Skeletal muscle satellite cell (primary cell): ENCODE data around the gene TP53BP1.
"Not testable (repeated sequence)": the region's sequence is repeated elsewhere in the genome, so short reads cannot be mapped to it uniquely, and the experiment has no call there.

ENCODE experiments used
- H3K27me3 ChIP-seq: 2 replicates; pipeline ENCODE4 v1.7.0; 2013; ENCODE audit warnings: low read length; ENCODE audit not compliant: control insufficient read depth, insufficient read depth
- H3K36me3 ChIP-seq: 2 replicates; pipeline ENCODE4 v1.7.0; 2013; ENCODE audit warnings: mild to moderate bottlenecking, control low read depth, low read length; ENCODE audit not compliant: insufficient read depth
- H3K4me1 ChIP-seq: 2 replicates; pipeline ENCODE4 v1.7.0; 2013; ENCODE audit warnings: low read length; ENCODE audit not compliant: control insufficient read depth, insufficient read depth
- H3K4me2 ChIP-seq: 2 replicates; pipeline ENCODE4 v1.7.0; 2013; ENCODE audit warnings: mild to moderate bottlenecking, low read length
- H3K4me3 ChIP-seq: 2 replicates; pipeline ENCODE4 v1.7.0; 2013; ENCODE audit warnings: low read length
- H3K9ac ChIP-seq: 2 replicates; pipeline ENCODE4 v1.7.0; 2013; ENCODE audit warnings: mild to moderate bottlenecking, low read depth, low read length, moderate library complexity
- H3K9me3 ChIP-seq: replicated peaks from 2 replicates; pipeline ENCODE4 v1.7.0; 2013; ENCODE audit warnings: mild to moderate bottlenecking, control low read depth, low read length

TP53BP1 gene

GRCh38 chr15:43404130-43404529 lies 88.8 kb downstream of the TP53BP1 start:
- Histone ChIP-seq H3K36me3 (peaks cover 70% of the 10 kb centered on the region), H3K9me3 (no peaks in the 10 kb centered on the region), H3K4me3 (no peak overlapping the region)

GRCh38 chr15:43403616-43404015 lies 89.3 kb downstream of the TP53BP1 start:
- no peaks in the 10 kb centered on the region for H3K9me3 ChIP-seq
- H3K4me2 ChIP-seq = no peak overlapping the region
- H3K27me3 ChIP-seq = no peaks in the 10 kb centered on the region
- H3K36me3 ChIP-seq = peaks cover 69% of the 10 kb centered on the region
- H3K4me3 ChIP-seq = no peak overlapping the region
- H3K9ac ChIP-seq = no peak overlapping the region
- no peaks in the 10 kb centered on the region for H3K4me1 ChIP-seq

More at GRCh38 chr15:43404130-43404529, 88.8 kb downstream of the TP53BP1 start:
- Histone ChIP-seq H3K4me1 (no peaks in the 10 kb centered on the region), H3K9ac (no peak overlapping the region), H3K27me3 (no peaks in the 10 kb centered on the region), H3K4me2 (no peak overlapping the region)

GRCh38 chr15:43402255-43402654 lies 90.7 kb downstream of the TP53BP1 start:
- Histone ChIP-seq H3K9ac (no peak overlapping the region), H3K4me2 (no peak overlapping the region), H3K4me3 (no peak overlapping the region), H3K9me3 (no peaks in the 10 kb centered on the region), H3K36me3 (peaks cover 63% of the 10 kb centered on the region), H3K27me3 (no peaks in the 10 kb centered on the region), H3K4me1 (no peaks in the 10 kb centered on the region)

GRCh38 chr15:43393592-43393991 lies 99.4 kb downstream of the TP53BP1 start:
- H3K9ac ChIP-seq = not testable (repeated sequence)

GRCh38 chr15:43390723-43391122 lies 102.2 kb downstream of the TP53BP1 start:
- no peak overlapping the region for H3K9ac ChIP-seq
- H3K4me3 ChIP-seq = no peak overlapping the region
- no peaks in the 10 kb centered on the region for H3K9me3 ChIP-seq
- H3K4me1 ChIP-seq = no peaks in the 10 kb centered on the region
- peaks cover 20% of the 10 kb centered on the region for H3K36me3 ChIP-seq
- no peaks in the 10 kb centered on the region for H3K27me3 ChIP-seq
- no peak overlapping the region for H3K4me2 ChIP-seq

More at GRCh38 chr15:43393592-43393991, 99.4 kb downstream of the TP53BP1 start:
- H3K4me2 ChIP-seq, H3K27me3 ChIP-seq, H3K9me3 ChIP-seq, H3K4me3 ChIP-seq, H3K4me1 ChIP-seq: not testable (repeated sequence)
- H3K36me3 ChIP-seq = peaks cover 17% of the 10 kb centered on the region

GRCh38 chr15:43383070-43383469 lies 109.9 kb downstream of the TP53BP1 start:
- no peak overlapping the region for H3K9ac ChIP-seq
- H3K4me1 ChIP-seq = no peaks in the 10 kb centered on the region
- no peaks in the 10 kb centered on the region for H3K9me3 ChIP-seq
- H3K4me2 ChIP-seq = no peak overlapping the region
- H3K36me3 ChIP-seq = peaks cover 38% of the 10 kb centered on the region
- H3K4me3 ChIP-seq = no peak overlapping the region
- H3K27me3 ChIP-seq = no peaks in the 10 kb centered on the region

- H3K27me3 ChIP-seq = no peaks in the 10 kb centered on the region
- H3K9ac ChIP-seq = no peak overlapping the region
- no peak overlapping the region for H3K4me2 ChIP-seq
- H3K4me3 ChIP-seq = no peak overlapping the region
- H3K36me3 ChIP-seq = peaks cover 37% of the 10 kb centered on the region
- H3K4me1 ChIP-seq = no peaks in the 10 kb centered on the region
- no peaks in the 10 kb centered on the region for H3K9me3 ChIP-seq
Measured at GRCh38 chr15:43382310-43382709, 110.6 kb downstream of the TP53BP1 start.

GRCh38 chr15:43378601-43379000 lies 114.4 kb downstream of the TP53BP1 start:
- no peaks in the 10 kb centered on the region for H3K27me3 ChIP-seq
- H3K9me3 ChIP-seq = no peaks in the 10 kb centered on the region
- H3K4me1 ChIP-seq = no peaks in the 10 kb centered on the region
- H3K4me2 ChIP-seq = no peak overlapping the region
- no peak overlapping the region for H3K9ac ChIP-seq
- H3K36me3 ChIP-seq = peaks cover 9% of the 10 kb centered on the region
- no peak overlapping the region for H3K4me3 ChIP-seq

- Histone ChIP-seq H3K4me3 (no peak overlapping the region), H3K9ac (no peak overlapping the region), H3K9me3 (no peaks in the 10 kb centered on the region), H3K4me1 (peaks cover 12% of the 10 kb centered on the region), H3K27me3 (no peaks in the 10 kb centered on the region), H3K36me3 (peaks cover 4% of the 10 kb centered on the region), H3K4me2 (no peak overlapping the region)
Measured at GRCh38 chr15:43376017-43376705, 116.8 kb downstream of the TP53BP1 start.

- Histone ChIP-seq H3K4me3 (peak within 1 kb of the TSS; percentile 97), H3K9ac (peak within 1 kb of the TSS; percentile 91), H3K4me1 (peaks cover 27% of the 10 kb centered on the region), H3K27me3 (no peaks in the 10 kb centered on the region), H3K4me2 (peak within 1 kb of the TSS; percentile 100), H3K9me3 (no peaks in the 10 kb centered on the region), H3K36me3 (peaks cover 21% of the 10 kb centered on the region)
Measured at GRCh38 chr15:43370975-43371974, 121.7 kb downstream of the TP53BP1 start, which contains the start of the genes TUBGCP4 and ZSCAN29. TUBGCP4 (plus strand) TSS chr15:43371101; CDS start chr15:43371355, 254 bp downstream. ZSCAN29 (minus strand) TSS chr15:43371043; CDS start chr15:43369913, 1,130 bp downstream.

GRCh38 chr15:43370310-43370974 lies 122.5 kb downstream of the TP53BP1 start:
- H3K9ac ChIP-seq = peak overlapping the region; percentile 91
- H3K36me3 ChIP-seq = peaks cover 28% of the 10 kb centered on the region

More at GRCh38 chr15:43370310-43370974, 122.5 kb downstream of the TP53BP1 start:
- Histone ChIP-seq H3K4me2 (peak overlapping the region; percentile 100), H3K4me3 (peak overlapping the region; percentile 97), H3K27me3 (no peaks in the 10 kb centered on the region), H3K4me1 (peaks cover 27% of the 10 kb centered on the region), H3K9me3 (no peaks in the 10 kb centered on the region)
